Mucosa of rectum (tissue), 2 donors: Measurements from ENCODE around the gene DNAJA4.

Experiments
- H3K27ac ChIP-seq, 2 donors: one replicate each; pipeline ENCODE4 v1.7.0; 2013; ENCODE audit warnings: inconsistent platforms in 2 of 2, low read depth in 2 of 2, low read length in 2 of 2
- H3K27me3 ChIP-seq, 2 donors: one replicate each; pipeline ENCODE4 v1.7.0; 2013; ENCODE audit warnings: low read length in 2 of 2; ENCODE audit not compliant: control insufficient read depth in 2 of 2, insufficient read depth in 2 of 2
- H3K36me3 ChIP-seq, 2 donors: one replicate each; pipeline ENCODE4 v1.7.0; 2013; ENCODE audit warnings: low read length in 2 of 2; ENCODE audit not compliant: control insufficient read depth in 2 of 2, insufficient read depth in 2 of 2
- H3K4me1 ChIP-seq, 2 donors: one replicate each; pipeline ENCODE4 v1.7.0; 2013; ENCODE audit warnings: low read length in 2 of 2, mild to moderate bottlenecking in 1 of 2; ENCODE audit not compliant: control insufficient read depth in 2 of 2, insufficient read depth in 2 of 2
- H3K4me3 ChIP-seq, 2 donors: one replicate each; pipeline ENCODE4 v1.7.0; 2013; ENCODE audit warnings: low read length in 2 of 2
- H3K9ac ChIP-seq, 2 donors: one replicate each; pipeline ENCODE4 v1.7.0; 2013; ENCODE audit warnings: low read length in 2 of 2, low read depth in 1 of 2, mild to moderate bottlenecking in 1 of 2
- H3K9me3 ChIP-seq, 2 donors: one replicate each; pipeline ENCODE4 v1.7.0; 2013; ENCODE audit warnings: low read length in 2 of 2; ENCODE audit not compliant: control insufficient read depth in 2 of 2
- donor health status: healthy.
- donor health status: Normal muscosa, but diverticular disease.

Gene DNAJA4

GRCh38 chr15:78272316-78272715 lies 8.0 kb downstream of the DNAJA4 start:
- Histone ChIP-seq H3K4me3 (no peak overlapping the region), H3K27me3 (no peaks in the 10 kb centered on the region), H3K9me3 (no peaks in the 10 kb centered on the region), H3K36me3 (peaks cover 22 to 35% of the 10 kb centered on the region in 2 donors), H3K9ac (no peak overlapping the region), H3K4me1 (no peaks in the 10 kb centered on the region), H3K27ac (no peak overlapping the region)

- H3K4me1 ChIP-seq, result no peaks in the 10 kb centered on the region
- no peak overlapping the region for H3K9ac ChIP-seq
- H3K36me3 ChIP-seq, result peaks cover 22 to 38% of the 10 kb centered on the region in 2 donors
- H3K27me3 ChIP-seq, result no peaks in the 10 kb centered on the region
- no peak overlapping the region for H3K27ac ChIP-seq
- H3K4me3 ChIP-seq, result no peak overlapping the region
- H3K9me3 ChIP-seq, result no peaks in the 10 kb centered on the region
Measured at GRCh38 chr15:78272776-78273175, 8.4 kb downstream of the DNAJA4 start.

- H3K27ac ChIP-seq, result no peak overlapping the region
- no peaks in the 10 kb centered on the region for H3K27me3 ChIP-seq
- H3K36me3 ChIP-seq, result peaks cover 33 to 48% of the 10 kb centered on the region in 2 donors
- no peaks in the 10 kb centered on the region for H3K4me1 ChIP-seq
- no peaks in the 10 kb centered on the region for H3K9me3 ChIP-seq
- no peak overlapping the region for H3K4me3 ChIP-seq
- H3K9ac ChIP-seq, result no peak overlapping the region
Measured at GRCh38 chr15:78274994-78275393, 10.6 kb downstream of the DNAJA4 start.

DNA sequence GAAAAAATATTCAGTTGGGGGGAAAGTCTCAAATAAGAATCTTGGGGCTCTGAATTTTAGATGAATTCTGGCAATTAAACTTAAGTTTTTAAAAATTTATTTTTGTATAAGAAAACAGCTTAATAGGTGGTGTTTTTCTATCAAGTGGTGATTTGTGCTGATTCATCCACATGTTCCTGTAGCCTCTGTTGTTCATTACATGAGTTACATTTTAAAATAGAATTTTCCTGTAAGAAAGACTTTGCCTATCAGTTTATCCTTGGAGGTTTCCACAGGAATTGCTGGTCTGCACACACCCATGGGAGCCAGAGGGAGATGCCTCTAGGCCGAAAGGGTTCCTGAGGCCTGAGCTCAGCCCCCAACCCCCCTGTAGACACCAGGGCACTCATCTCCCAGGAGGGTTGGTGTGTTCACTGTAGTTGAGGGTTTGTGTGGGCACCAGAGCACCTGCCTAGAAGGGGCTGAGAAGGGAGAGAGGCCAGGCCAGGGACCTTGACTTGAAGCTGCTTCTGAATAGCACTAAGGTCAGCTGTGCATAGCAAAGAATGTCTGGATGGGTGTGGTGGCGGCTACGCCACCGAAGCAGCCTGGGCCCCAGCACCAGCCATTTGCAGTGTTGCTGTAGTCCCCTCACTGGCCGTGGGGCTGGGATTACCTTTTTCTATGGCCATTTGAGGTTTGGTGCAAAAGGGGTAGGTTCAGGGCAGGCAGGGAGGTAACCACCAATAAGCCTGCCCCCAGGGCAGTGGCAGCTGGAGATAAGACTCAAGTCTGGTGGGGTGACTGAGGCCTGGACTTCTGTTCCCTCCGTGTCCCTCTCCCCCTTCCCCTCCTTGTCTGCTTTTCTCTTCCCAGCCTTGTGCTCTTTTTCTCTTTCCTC lies 11.9 kb downstream of the DNAJA4 start:
- Histone ChIP-seq H3K36me3 (peaks cover 41 to 61% of the 10 kb centered on the region in 2 donors), H3K27ac (no peak overlapping the region), H3K9me3 (no peaks in the 10 kb centered on the region), H3K27me3 (no peaks in the 10 kb centered on the region), H3K4me1 (no peaks in the 10 kb centered on the region), H3K4me3 (no peak overlapping the region), H3K9ac (no peak overlapping the region)

- Histone ChIP-seq H3K4me3 (no peak overlapping the region), H3K36me3 (peaks cover 52 to 71% of the 10 kb centered on the region in 2 donors), H3K9ac (no peak overlapping the region), H3K27ac (no peak overlapping the region), H3K27me3 (no peaks in the 10 kb centered on the region), H3K9me3 (no peaks in the 10 kb centered on the region), H3K4me1 (no peaks in the 10 kb centered on the region)
Measured at GRCh38 chr15:78280319-78281072, 16.1 kb downstream of the DNAJA4 start.

DNA sequence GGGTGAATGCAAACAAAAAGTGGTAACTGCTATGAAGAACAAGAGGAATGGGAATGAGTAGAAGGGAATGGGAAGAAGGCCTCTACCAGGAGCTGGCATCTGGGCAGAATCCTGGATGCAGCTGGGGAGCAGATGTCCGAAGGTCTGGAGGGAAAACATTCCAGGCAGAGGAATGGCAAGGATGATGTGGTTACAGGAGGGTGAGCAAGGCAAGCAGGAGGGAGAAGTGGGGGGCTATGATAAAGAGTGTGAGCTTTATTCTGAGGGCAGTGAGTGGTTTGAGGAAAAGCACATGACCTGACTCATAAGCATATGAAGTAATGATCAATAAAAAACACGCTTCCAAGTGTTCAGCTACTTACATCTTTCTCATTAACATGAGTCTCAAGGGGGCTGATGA lies 18.0 kb downstream of the DNAJA4 start:
- H3K36me3 ChIP-seq, result peaks cover 55 to 83% of the 10 kb centered on the region in 2 donors
- H3K27ac ChIP-seq, result no peak overlapping the region
- no peaks in the 10 kb centered on the region for H3K27me3 ChIP-seq
- H3K4me3 ChIP-seq, result no peak overlapping the region
- no peak overlapping the region for H3K9ac ChIP-seq
- H3K4me1 ChIP-seq, result no peaks in the 10 kb centered on the region
- H3K9me3 ChIP-seq, result no peaks in the 10 kb centered on the region

GRCh38 chr15:78284758-78285157 lies 20.4 kb downstream of the DNAJA4 start:
- H3K9me3 ChIP-seq, result no peaks in the 10 kb centered on the region
- no peak overlapping the region for H3K27ac ChIP-seq
- H3K9ac ChIP-seq, result no peak overlapping the region
- H3K4me3 ChIP-seq, result no peak overlapping the region
- H3K4me1 ChIP-seq, result no peaks in the 10 kb centered on the region
- no peaks in the 10 kb centered on the region for H3K27me3 ChIP-seq
- H3K36me3 ChIP-seq, result peaks cover 55 to 84% of the 10 kb centered on the region in 2 donors

- Histone ChIP-seq H3K27me3 (no peaks in the 10 kb centered on the region), H3K4me3 (no peak overlapping the region), H3K36me3 (peaks cover 19 to 60% of the 10 kb centered on the region in 2 donors), H3K4me1 (peaks cover 1 to 3% of the 10 kb centered on the region in 2 donors), H3K9ac (no peak overlapping the region), H3K9me3 (no peaks in the 10 kb centered on the region), H3K27ac (no peak overlapping the region)
Measured at GRCh38 chr15:78290222-78290621, 25.9 kb downstream of the DNAJA4 start.

DNA sequence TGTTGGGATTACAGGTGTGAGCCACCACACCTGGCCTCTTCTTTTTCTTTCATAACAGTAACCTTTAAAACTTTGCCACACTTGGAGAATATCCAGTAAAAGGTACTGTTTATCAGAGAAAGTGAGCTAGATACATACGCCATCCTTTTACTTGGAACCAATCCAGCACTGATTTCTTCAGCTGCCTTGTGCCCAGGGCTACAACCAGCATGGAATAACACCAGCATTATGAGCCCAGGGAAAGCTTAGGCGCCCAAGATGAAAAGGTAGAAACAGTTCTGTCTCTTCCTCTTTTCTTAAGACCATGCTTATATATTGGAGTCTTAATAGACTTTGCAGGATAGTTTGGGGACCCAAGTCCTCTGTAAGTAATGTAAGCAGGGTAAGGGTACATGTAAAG lies 26.7 kb downstream of the DNAJA4 start:
- peaks cover 18 to 52% of the 10 kb centered on the region in 2 donors for H3K36me3 ChIP-seq
- no peak overlapping the region for H3K4me3 ChIP-seq
- H3K27ac ChIP-seq, result no peak overlapping the region
- H3K27me3 ChIP-seq, result no peaks in the 10 kb centered on the region
- no peak overlapping the region for H3K9ac ChIP-seq
- peaks cover 6 to 8% of the 10 kb centered on the region in 2 donors for H3K4me1 ChIP-seq
- no peaks in the 10 kb centered on the region for H3K9me3 ChIP-seq

DNA sequence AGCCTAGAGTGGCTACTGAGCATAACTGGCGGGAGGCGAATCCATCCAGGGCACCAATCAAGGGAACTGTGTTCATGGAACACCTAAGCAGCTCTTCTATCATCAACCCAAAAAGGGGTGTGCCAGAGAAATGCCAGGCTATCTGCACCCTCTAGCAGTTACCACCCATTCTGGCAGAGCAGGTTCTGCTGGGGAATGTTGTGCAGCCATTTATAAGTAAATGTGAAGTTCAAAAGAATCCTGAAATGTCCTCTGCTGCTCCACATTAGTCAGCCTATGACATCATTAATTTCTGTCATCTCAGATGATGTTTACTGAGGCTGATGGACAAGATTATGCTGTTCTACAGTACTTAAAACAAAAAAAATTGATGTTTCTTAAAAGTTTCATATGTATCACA lies 27.3 kb downstream of the DNAJA4 start:
- no peak overlapping the region for H3K4me3 ChIP-seq
- no peak overlapping the region for H3K27ac ChIP-seq
- H3K9ac ChIP-seq, result no peak overlapping the region
- no peaks in the 10 kb centered on the region for H3K27me3 ChIP-seq
- peaks cover 15 to 45% of the 10 kb centered on the region in 2 donors for H3K36me3 ChIP-seq
- H3K4me1 ChIP-seq, result peaks cover 6 to 8% of the 10 kb centered on the region in 2 donors
- no peaks in the 10 kb centered on the region for H3K9me3 ChIP-seq
